ENCODE results near the gene DMRT2.

The DMRT2 gene

DNA sequence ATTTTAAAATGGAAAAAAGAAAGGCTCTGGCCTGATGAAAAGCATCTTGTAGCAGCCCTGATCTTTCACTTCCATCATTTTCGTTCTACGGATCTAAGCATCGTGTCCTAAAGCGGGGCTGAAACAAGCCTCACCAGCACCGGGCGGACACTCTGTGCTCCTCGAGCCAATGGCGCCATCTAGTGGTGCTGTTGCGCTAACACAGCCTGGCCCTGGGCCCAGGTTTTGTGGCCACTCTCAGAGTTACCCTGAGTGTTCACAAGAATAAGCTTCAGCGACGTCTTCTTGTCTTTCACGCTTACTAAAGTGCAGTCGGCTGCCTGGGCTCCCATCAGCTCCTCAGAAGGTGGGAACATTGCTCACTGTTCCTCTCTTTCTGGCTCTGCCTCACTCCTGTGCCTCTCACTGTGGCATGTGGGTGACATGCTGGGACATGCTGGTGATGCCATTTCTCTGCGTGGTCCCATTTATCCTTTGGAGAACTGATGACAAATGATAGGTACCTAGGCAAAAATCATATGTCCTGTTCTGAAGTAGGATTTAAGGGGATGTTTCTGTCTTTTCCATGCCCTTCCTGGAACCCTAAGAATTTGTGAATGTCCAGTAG lies 41.0 kb upstream of the DMRT2 start:
- Histone ChIP-seq H3F3A (ENCODE audit: control insufficient read depth, insufficient read depth) (no peaks in the 10 kb centered on the region), H3K27me3 (ENCODE audit: control insufficient read depth, low read length) (no peaks in the 10 kb centered on the region), H4K20me1 (ENCODE audit: control insufficient read depth, insufficient read depth, low read depth, low read length) (no peaks in the 10 kb centered on the region), H3K4me3 (ENCODE audit: low read length) (no peak overlapping the region), H3K9me2 (replicated peaks; ENCODE audit: control insufficient read depth, low read length) (no peaks in the 10 kb centered on the region), H3K9me3 (ENCODE audit: control insufficient read depth, insufficient read depth, low read length) (no peaks in the 10 kb centered on the region), H3K4me2 (ENCODE audit: low read length) (0 out of 2 replicates have a peak overlapping the region, but pooled peaks have one; percentile 15), H3K27ac (ENCODE audit: low read depth, low read length) (no peak overlapping the region), H3K36me3 (ENCODE audit: control insufficient read depth, low read length) (no peaks in the 10 kb centered on the region), H3K79me2 (ENCODE audit: control insufficient read depth, low read length) (no peaks in the 10 kb centered on the region), H3K4me1 (ENCODE audit: control insufficient read depth, low read length) (peaks cover 7% of the 10 kb centered on the region)
- no peak for TF ChIP-seq EZH2phosphoT487 (IDR thresholded peaks at IDR 0.05; ENCODE audit: borderline replicate concordance, low read length)
- TF ChIP-seq, protein P1, sequence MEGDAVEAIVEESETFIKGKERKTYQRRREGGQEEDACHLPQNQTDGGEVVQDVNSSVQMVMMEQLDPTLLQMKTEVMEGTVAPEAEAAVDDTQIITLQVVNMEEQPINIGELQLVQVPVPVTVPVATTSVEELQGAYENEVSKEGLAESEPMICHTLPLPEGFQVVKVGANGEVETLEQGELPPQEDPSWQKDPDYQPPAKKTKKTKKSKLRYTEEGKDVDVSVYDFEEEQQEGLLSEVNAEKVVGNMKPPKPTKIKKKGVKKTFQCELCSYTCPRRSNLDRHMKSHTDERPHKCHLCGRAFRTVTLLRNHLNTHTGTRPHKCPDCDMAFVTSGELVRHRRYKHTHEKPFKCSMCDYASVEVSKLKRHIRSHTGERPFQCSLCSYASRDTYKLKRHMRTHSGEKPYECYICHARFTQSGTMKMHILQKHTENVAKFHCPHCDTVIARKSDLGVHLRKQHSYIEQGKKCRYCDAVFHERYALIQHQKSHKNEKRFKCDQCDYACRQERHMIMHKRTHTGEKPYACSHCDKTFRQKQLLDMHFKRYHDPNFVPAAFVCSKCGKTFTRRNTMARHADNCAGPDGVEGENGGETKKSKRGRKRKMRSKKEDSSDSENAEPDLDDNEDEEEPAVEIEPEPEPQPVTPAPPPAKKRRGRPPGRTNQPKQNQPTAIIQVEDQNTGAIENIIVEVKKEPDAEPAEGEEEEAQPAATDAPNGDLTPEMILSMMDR (IDR thresholded peaks at IDR 0.05; ENCODE audit: low read depth, low read length, poor library complexity, severe bottlenecking), result peak; percentile 94

DNA sequence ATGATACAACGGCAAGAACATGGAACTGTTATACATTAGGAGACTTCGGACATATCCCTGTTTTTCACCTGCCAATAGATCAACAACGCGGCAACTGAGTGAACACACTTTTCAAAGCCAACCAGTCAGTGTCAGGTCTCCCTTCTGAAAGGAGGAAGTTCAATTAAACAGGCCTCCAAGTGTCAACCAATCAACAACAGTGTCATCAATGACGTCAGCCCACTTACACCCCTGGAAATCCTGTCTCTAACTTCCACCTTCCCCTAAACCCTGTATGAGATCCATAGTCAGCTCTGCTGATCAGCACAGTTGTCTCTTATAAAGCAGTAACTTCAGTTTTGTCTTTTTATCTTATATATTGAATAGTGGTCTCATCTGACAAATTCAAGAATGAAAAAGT lies 37.1 kb upstream of the DMRT2 start:
- Histone ChIP-seq H3K4me2 (ENCODE audit: low read length) (no peak overlapping the region), H3K9me2 (replicated peaks; ENCODE audit: control insufficient read depth, low read length) (no peaks in the 10 kb centered on the region), H3K9me3 (ENCODE audit: control insufficient read depth, insufficient read depth, low read length) (no peaks in the 10 kb centered on the region), H3K36me3 (ENCODE audit: control insufficient read depth, low read length) (no peaks in the 10 kb centered on the region), H3F3A (ENCODE audit: control insufficient read depth, insufficient read depth) (no peaks in the 10 kb centered on the region), H3K27me3 (ENCODE audit: control insufficient read depth, low read length) (no peaks in the 10 kb centered on the region), H3K4me1 (ENCODE audit: control insufficient read depth, low read length) (peaks cover 3% of the 10 kb centered on the region; the same call in 1 of the 2 replicates), H3K79me2 (ENCODE audit: control insufficient read depth, low read length) (no peaks in the 10 kb centered on the region), H3K4me3 (ENCODE audit: low read length) (no peak overlapping the region), H3K27ac (ENCODE audit: low read depth, low read length) (no peak overlapping the region), H4K20me1 (ENCODE audit: control insufficient read depth, insufficient read depth, low read depth, low read length) (no peaks in the 10 kb centered on the region)
- no peak for TF ChIP-seq EZH2phosphoT487 (IDR thresholded peaks at IDR 0.05; ENCODE audit: borderline replicate concordance, low read length)
- TF ChIP-seq, protein P1 (IDR thresholded peaks at IDR 0.05; ENCODE audit: low read depth, low read length, poor library complexity, severe bottlenecking), result no peak

DNA sequence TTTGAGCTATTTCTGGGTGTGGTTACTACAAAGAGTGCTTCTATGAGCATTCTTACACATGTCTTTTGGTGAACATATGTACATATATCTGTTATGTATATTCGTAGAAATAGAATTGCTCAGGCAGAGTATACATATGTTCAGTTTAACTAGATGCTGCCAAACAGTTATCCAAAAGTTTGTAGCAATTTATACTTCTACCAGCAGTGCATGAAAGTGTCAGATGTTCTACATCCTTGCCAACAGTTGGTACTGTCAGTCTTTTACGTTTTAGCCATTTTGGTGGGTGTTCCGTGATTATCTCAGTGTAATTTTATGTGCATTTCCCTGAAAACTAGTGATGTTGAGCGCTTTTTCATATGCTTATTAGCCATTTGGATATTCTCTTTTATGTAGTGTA lies 35.9 kb upstream of the DMRT2 start:
- Histone ChIP-seq H3K79me2 (ENCODE audit: control insufficient read depth, low read length) (no peaks in the 10 kb centered on the region), H3K4me2 (ENCODE audit: low read length) (no peak overlapping the region), H3K4me3 (ENCODE audit: low read length) (no peak overlapping the region), H4K20me1 (ENCODE audit: control insufficient read depth, insufficient read depth, low read depth, low read length) (no peaks in the 10 kb centered on the region), H3K27ac (ENCODE audit: low read depth, low read length) (no peak overlapping the region), H3F3A (ENCODE audit: control insufficient read depth, insufficient read depth) (no peaks in the 10 kb centered on the region), H3K9me2 (replicated peaks; ENCODE audit: control insufficient read depth, low read length) (no peaks in the 10 kb centered on the region), H3K9me3 (ENCODE audit: control insufficient read depth, insufficient read depth, low read length) (no peaks in the 10 kb centered on the region), H3K4me1 (ENCODE audit: control insufficient read depth, low read length) (peaks cover 2% of the 10 kb centered on the region; the same call in 1 of the 2 replicates), H3K36me3 (ENCODE audit: control insufficient read depth, low read length) (no peaks in the 10 kb centered on the region), H3K27me3 (ENCODE audit: control insufficient read depth, low read length) (no peaks in the 10 kb centered on the region)
- no peak for TF ChIP-seq EZH2phosphoT487 (IDR thresholded peaks at IDR 0.05; ENCODE audit: borderline replicate concordance, low read length)
- TF ChIP-seq, protein P1 (IDR thresholded peaks at IDR 0.05; ENCODE audit: low read depth, low read length, poor library complexity, severe bottlenecking), result no peak

Measured in DOHH2 (cell line).